Spleen (tissue), 7 donors: ENCODE measurements around the gene ZNF681.
A peak's percentile ranks its signal among the peaks of the same experiment; 100 is the strongest.

Experiments
- POLR2A ChIP-seq, 3 donors: fragments of 450-650 bp; IDR thresholded peaks; one replicate each; pipeline ENCODE4 v1.5.1; 2017; ENCODE audit warnings: antibody characterized with exemption in 3 of 3, mild to moderate bottlenecking in 1 of 3
- POLR2AphosphoS5 ChIP-seq, 3 donors: sonication (generic); formaldehyde crosslinking; IDR thresholded peaks; one replicate each; pipeline ENCODE4 v1.5.1; 2017; ENCODE audit warnings: antibody characterized with exemption in 3 of 3
- TF ChIP-seq, protein P1 (sequence below), 11 experiments: fragments of 200-600 bp in 7 of 11; fragments of 450-650 bp in 4 of 11; sonication (generic) in 4 of 11; IDR thresholded peaks in 8 of 11; conservative IDR thresholded peaks in 3 of 11; 1 replicate in 7 of 11; 2 replicates in 4 of 11; pipeline versions ENCODE4 v1.4.0 to v1.8.0; 2016 to 2021; ENCODE audit warnings: antibody characterized with exemption in 11 of 11, inconsistent platforms in 4 of 11, mild to moderate bottlenecking in 1 of 11
- donor health status: DM: no; HTN: no; CAD: no; lungs with moderate emphysema.
- donor health status: DM: no; HTN: no; CAD: no.
- donor health status: DM: no; HTN: no; CAD: no.

GRCh38 chr19:23758187-23759074 lies at the start of gene ZNF681:
- TF ChIP-seq, protein P1, sequence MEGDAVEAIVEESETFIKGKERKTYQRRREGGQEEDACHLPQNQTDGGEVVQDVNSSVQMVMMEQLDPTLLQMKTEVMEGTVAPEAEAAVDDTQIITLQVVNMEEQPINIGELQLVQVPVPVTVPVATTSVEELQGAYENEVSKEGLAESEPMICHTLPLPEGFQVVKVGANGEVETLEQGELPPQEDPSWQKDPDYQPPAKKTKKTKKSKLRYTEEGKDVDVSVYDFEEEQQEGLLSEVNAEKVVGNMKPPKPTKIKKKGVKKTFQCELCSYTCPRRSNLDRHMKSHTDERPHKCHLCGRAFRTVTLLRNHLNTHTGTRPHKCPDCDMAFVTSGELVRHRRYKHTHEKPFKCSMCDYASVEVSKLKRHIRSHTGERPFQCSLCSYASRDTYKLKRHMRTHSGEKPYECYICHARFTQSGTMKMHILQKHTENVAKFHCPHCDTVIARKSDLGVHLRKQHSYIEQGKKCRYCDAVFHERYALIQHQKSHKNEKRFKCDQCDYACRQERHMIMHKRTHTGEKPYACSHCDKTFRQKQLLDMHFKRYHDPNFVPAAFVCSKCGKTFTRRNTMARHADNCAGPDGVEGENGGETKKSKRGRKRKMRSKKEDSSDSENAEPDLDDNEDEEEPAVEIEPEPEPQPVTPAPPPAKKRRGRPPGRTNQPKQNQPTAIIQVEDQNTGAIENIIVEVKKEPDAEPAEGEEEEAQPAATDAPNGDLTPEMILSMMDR (IDR thresholded peaks at IDR 0.05 in 8 of 11, conservative IDR thresholded peaks at IDR 0.05 in 3 of 11) = peak in 5 of 11 experiments; percentile 20 to 44 (median 33)
- TF ChIP-seq POLR2AphosphoS5 (IDR thresholded peaks at IDR 0.05) (peak; percentile 81 to 86 (median 84)), POLR2A (IDR thresholded peaks at IDR 0.05) (peak in 1 of 3 donors; percentile 30)
